Islet precursor cell (in vitro differentiated cells): Measurements from ENCODE around the gene AGAP2.

ENCODE experiments used
- DNase-seq: peaks from one replicate; pipeline ENCODE4 v3.0.0-alpha.2; 2018

Gene AGAP2

DNA sequence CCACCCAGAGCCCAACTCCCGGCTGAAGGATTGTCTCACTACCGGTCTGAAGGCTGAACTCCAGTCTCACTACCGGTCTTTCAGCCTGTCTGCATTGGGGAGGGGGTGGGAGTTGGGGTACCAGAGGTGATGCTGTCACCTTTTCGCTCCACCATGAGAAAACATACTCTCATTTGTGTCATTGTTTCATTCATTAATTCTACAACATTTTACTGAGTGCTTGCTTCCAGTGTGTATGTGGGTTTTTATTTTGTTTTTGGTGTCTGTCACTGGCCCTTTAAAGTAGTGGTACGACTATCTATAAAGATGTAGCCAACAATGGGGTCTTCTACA, 14.1 kb upstream of the AGAP2 start:
- no peak for DNase-seq

DNA sequence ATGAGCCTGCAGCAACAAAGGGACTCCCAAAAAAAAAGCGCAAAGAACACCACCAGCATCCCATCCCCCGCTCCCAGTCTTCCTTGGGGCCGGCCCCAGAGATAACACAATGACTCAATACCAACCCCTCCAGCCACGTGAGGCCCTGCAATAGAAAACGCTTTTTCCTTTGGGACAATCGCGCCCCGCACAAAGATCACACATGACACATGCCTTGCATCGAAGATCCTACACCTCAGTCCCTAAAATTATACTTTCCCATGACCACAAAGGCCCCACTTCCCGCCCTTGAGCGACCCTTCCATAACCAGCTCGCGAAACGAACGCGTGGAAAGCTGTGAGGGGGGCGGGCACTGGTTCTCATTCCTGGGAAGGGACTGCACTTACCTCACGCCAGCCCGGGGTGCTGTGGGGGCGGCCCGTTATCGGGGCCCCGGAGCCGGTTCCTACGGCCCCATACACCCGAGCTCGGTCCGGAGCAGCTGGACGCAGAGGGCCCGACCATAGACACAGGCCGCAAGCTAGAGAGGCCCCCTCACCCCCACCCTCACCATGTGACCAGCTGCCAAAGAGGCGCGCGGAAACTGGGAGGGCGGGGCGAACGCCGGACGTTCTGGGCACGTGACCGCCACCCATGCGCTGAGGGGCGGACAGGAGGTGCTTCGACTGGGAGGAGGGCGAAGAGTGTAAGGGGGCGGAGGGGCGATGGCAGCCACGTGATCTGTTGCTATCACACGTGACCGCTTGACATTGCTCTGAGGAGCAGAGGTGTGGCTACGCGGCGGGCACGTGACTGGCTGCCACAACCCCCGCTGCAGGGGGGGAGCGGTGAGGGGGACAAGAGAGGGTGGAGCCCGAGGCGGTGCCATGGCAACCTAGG, 13.5 kb upstream of the AGAP2 start, which contains the start of gene CDK4:
Gene CDK4, minus strand, starts transcription at position 523 of the 880 bp plus-strand sequence. CDS start 593 bp downstream, outside the sequence.
- peak; percentile 100 for DNase-seq

DNA sequence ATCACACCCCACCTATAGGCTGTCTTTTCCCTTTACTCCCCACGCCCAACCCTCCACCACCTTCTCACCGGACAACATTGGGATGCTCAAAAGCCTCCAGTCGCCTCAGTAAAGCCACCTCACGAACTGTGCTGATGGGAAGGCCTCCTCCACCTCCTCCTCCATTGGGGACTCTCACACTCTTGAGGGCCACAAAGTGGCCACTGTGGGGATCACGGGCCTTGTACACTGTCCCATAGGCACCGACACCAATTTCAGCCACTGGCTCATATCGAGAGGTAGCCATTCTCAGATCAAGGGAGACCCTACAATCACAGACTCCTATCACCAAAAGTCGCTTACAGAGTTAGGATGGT, 12.9 kb upstream of the AGAP2 start:
- no peak for DNase-seq

DNA sequence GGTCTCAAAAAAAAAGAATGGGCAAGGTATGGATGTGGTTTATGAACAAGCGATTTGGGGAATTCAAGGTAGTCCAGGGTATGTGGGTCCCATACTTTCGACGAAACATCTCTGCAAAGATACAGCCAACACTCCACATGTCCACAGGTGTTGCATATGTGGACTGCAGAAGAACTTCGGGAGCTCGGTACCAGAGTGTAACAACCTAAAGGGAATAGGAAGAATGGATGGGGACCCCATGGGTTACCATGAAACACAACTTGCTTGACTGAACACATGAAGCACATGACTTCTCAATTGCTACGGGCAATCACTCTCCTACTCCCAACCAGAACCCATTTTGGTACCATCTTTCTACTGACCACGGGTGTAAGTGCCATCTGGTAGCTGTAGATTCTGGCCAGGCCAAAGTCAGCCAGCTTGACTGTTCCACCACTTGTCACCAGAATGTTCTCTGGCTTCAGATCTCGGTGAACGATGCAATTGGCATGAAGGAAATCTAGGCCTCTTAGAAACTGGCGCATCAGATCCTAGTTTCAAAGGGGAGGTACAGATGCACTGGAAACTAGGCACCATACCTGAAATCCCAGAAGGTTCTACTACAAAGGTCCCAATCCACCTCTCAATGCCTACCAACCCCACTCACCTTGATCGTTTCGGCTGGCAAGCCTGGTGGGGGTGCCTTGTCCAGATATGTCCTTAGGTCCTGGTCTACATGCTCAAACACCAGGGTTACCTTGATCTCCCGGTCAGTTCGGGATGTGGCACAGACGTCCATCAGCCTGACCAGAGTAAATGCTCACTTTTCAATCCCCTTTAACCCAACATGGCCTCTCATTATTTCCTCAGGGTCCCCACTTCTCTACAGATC, 12.3 kb upstream of the AGAP2 start:
- peak; percentile 43 for DNase-seq

DNA sequence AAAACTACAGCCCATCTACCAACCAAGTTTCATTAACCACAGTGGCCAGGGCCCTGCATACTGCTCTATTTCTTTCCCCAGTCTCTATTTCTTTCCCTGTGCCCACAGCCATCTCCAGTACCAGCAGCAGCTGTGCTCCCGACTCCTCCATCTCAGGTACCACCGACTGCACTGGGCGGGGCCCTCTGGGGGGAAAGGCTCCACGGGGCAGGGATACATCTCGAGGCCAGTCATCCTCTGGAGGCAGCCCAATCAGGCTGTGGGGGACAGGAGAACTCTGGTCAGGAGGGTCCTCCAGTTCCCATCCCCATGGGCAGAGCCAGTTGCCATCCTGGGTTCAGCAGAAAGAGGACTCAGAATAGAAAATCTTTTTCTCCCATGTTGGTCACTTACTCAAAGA, 10.5 kb upstream of the AGAP2 start:
- no peak for DNase-seq

DNA sequence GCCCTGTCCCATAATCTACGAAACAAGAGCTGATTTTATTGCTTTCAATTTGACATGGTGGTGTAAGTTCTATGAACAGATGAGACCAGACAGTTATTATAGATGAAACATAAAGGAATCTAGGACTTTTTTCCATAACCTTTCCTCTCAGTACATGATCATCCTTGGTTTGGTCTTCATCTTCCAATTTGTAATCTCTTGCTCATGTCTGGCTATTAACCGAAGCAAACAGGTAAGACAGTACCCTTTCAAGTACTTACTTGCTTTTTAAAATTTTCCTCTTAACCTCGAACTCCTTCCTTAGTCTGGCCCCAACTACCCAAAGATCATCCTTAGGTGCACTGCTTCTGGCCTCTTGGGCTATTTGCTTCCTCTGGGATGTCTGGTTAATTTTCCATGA, 7.5 kb upstream of the AGAP2 start:
- no peak for DNase-seq

DNA sequence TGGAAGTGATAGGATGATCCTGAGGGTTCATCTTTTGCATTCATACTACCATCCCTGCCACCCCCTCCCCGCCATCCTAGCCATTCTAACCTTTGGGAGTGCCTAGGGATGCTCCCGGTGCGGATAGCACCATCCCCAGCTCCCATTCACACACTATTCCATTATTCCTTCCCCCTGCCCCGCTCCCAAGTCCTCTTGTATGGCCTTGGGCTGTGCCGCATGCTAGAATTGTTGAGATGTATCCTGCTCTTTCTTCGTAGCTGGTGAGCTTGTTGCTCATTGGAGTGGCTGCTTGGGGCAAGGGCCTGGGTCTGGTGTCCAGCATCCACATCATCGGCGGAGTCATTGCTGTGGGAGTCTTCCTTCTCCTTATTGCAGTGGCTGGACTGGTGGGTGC, 6.9 kb upstream of the AGAP2 start:
- no peak for DNase-seq

DNA sequence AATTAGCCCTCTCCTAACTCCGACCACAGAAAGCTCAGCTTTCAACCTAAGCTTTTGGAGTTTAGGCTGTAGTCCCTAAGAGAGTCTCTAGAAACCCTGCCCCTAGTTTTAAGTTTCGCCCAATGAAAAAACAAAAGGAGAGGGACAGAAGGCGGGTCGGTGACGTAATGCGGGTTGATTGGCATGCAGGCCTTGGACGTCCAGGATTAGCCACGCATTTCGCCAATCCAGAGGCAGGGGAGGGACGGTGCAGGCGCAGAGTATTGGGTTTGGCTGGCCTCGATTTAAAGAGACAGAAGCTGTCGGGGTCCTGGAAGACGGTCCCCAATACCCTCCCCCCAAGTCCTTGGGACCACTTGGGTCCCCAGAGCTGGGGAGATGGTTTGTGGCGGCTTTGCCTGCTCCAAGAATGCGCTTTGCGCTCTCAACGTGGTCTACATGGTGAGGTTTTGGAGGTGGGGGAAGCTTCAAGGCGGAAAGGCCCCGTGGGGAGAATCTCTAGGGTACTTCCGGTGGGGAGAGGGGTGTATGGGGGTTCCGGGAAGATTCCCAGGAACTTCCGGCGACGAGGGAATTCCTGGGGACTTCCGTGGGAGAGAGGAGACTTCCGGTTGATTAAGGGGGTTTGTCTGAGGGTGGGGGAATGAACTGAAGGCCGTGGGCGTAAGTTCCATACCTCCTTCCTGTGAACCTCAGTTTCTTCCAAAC, 6.4 kb upstream of the AGAP2 start, which contains the start of gene TSPAN31:
Gene TSPAN31, plus strand, starts transcription at position 263 of the 708 bp plus-strand sequence. Its CDS starts 116 bp downstream, at position 379.
- peak; percentile 97 for DNase-seq

DNA sequence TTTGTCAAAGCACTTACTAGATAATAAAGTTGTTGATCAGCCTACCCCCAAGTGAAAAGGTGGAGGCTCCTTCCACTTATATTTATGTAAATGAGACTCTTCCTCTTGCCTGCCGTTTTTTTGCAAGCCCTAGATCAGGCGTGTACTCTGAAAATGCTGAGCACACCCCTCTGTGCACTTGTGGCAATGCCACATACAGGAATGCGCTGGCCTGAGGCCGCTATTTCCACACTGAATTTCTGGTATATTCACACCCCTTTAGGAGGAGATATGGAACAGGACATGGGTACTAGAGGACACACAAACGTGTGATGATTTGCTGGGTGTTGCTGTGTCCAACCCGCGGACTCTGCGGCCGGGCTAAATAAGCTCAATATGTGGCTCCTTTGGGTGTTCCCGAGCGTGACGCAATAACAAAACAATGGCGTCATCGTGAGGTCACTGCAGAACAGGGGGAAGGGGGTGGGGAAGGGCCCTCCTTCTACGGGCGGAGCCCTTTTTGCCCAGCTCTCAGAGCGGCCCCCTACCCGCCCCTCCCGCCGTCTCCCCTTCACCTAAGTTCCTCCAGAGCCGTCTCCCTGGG, 5.7 kb upstream of the AGAP2 start:
- no peak for DNase-seq

DNA sequence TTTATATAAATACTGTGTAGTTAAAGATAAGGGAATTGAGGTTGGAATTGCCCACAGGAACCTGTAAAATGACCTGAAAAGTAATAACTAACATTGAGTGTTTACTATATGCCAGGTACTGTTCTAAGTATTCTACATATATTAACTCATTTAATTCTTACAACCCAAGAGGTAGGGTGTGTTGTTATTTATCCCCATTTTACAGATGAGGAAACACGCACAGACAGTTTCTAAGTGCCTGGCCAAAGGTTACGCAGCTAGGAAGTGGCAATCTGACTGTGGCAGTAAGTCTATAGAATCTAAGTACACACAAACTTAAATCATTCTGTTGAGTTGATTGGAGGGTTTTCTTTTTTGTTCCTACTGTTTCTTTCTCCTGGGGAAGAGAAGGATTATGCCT, 5.2 kb upstream of the AGAP2 start:
- DNase-seq, result no peak

DNA sequence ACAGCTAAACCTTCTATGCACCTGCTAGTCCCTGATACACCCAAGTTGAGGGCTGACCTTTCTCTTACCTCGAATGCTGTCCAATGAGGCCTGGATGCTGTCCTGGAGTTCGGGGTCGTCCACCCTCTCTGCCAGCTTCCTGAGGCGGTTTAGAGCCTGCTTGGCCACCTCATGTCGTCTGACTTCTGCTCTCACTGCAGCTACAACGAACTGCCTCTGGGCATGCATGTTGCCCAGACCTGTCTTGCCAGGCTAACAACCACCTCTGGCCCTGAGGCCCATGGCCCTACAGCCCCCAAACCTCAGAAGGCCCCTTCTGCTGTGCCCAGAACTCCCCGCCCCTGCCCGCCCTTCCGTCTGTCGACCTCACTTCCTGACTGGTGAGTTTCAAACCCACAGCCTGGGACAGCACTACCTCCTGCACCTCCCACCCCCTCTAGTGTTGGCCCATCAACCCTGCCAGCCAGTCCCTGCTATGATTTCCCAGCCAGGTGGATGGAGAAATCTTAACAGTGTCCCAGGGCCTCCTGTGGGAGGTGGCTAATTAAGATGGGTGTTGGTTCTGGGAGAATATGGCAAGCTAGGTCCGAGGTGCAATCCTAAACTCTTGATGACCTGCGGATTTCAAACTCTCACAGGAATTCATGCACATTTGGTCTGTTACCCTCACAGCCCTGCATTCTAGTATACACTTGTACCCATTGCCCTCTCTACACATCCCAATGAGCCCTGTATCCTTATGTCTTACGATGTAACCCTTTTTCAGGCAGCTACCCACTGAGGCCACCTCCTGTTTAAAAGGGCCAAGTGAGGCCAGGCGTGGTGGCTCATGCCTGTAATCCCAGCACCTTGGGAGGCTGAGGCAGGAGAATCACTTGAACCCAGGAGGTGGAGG, 3.5 kb upstream of the AGAP2 start:
- DNase-seq, result peak; percentile 79

DNA sequence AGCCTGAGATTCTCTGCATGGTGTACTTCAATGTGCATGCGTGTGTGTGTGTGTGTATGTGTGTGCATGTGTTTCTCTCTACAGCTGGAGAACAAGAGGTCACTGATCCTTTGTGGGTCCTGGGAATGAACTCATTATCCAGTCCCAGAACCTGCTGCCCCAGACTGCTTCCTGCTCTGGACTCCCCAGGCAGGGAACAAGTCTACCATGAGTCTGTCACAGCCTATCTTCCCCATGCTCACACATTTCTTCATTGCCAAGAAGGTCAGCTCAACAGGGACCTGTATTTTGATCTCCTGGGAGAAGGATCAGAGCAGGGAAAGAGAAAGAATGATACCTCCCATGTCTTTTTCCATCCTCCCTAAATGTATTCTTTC, 2.9 kb upstream of the AGAP2 start:
- no peak for DNase-seq

DNA sequence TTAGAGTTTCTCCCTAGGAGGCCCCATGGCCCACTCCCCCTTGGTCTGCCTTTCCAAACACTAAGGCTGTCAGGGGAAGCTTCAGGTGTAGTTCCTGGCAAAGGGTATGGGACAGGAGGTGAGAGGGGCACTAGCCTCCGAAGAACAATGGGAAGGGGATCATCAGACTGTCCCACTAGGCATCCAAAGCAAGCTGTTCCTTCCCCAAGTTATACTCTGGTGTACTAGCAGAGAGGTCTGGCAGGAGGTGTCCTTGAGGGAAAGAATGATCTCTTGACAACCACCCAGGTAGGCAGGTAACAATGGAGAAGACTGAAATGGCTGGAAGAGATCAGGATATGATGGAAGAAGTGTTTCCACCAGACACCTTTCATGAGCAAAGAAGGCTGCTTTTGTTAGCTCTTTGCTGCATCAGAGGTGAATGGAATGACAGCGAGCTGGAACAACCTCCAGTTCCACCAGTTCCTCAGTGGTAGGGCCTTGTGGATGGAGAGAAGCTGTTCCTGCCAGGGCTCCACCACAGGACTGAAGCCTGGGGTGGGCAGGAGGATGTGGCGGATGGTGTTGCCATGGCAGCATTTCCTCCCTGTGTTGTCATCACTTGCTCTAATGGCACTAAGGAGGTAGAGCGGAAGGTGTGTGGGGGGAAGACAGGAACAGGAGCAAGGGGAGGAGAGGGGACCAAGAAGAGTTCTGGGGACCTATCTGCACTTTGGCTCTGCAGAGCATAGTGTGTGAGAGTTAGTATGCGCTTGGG, 2.3 kb upstream of the AGAP2 start:
- DNase-seq, result no peak

DNA sequence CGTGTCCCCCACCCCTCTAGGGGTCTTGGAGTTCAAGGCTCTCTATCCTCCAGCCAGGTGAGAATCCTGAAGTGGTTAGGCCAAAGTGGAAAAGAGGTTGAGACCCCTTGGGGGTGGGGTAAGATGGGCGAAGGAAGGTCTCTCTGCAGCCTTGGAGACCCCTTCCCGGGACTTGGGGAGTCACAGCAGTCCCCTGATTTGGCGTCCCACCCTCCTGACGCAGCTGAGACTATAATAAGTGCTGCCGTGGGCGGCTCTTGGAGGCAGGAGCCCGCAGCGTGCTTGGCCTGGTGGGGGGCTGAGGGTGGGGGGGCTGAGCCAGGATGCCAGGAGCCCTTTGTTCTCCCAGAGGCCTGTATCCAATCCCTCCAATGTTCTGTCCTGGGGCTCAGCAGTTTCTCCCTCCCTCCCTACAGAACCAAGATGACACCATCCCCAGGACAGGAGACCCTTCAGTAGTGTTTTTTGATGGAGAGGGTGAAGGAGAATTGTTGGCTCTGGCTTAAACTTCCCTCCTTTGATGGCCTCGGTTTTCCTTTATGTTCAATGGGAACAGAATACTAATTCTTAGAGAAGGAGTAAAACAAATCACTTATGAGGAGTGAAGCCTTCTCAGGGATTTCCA, 1.5 kb upstream of the AGAP2 start:
- no peak for DNase-seq

DNA sequence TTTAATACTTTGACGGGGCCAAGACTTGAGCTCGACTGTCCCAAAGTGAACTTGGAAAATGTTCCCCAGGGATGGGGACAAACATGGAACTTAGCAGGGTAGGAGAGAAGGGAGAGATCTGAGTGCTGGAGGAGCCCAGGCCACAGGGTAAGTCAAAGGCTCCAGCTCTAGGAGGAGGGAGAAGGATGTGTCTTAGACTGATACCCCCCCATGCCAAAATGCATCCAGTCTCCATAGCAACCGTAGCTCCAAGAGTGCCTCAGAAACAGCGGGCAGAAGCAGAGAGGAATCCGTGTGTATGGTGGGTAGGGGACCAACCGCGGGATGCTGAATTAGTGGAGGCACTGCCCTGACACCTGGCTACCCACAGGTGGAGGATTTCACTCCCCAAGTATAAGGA, 845 bp upstream of the AGAP2 start:
- DNase-seq, result no peak

DNA sequence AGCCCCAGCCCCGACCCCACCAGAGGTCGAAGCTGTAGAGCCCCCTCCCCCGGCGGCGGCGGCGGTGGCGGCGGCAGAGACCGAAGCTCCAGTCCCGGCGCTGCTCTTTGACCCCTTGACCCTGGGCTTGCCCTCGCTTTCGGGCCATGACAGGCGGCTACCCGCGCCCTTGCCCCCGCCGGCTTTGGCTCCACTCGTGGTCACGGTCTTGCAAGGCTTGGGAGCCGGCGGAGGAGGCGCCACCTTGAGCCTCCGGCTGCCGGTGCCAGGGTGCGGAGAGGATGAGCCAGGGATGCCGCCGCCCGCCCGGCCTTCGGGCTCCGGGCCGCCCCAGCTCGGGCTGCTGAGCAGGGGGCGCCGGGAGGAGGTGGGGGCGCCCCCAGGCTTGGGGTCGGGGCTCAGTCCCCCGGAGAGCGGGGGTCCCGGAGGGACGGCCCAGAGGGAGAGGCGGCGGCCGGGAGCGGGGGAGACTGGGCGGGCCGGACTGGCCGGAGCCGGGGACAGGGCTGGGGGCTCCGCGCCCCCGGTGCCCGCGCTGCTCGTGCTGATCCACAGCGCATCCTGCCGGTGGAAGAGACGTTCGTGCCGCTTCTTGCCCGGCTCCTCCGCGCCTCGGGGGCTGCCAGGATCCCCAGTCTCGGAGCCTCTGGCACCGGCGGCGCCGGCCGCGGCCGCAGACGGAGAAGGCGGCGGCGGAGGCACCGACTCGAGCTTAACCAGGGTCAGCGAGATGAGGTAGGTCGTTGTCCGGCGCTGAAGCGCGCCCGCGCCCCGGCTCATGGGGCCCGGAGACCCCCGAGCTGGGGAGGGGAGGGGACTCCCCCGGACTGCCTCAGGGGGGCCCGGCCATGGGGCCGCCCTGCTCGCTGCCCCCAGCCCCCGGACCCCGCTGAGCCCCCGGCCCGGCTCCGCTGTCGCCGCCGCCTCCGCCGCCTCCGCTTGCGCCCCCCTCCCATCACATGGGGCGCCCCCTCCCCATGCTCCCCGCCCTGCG, 778 bp downstream of the AGAP2 start:
- peak; percentile 73 for DNase-seq

DNA sequence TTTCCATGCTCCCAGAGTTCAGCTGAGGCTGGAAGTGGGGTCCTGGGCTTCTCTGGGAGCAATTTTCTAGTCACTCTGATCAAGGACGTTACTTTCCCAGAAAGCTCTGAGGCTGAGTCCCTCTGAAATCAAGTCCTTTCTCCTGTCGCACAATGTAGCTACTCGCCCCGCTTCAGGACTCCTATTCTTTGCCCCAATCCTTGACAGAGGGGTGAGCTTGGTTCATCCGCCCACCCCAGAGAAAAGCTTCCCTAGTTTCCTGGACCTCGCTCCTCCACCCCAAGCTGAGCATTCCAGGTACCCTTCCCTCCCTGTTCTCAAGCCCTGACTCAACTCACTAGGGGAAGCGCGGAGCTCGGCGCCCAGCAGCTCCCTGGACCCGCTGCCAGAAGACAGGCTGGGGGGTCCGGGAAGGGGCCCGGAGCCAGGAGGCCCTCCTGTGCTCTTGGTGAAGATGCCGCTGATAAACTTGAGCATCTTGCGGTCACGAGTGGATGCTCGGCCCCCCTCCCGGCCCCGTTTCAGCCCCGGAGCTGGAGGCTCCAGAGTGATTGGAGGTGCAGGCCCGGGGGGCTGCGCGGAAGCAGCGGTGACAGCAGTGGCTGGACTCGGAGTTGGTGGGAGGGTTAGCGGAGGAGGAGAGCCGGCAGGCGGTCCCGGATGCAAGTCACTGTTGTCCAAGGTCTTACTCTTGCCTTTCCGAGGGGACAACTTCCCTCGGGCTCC, 1.6 kb downstream of the AGAP2 start:
- DNase-seq, result no peak

DNA sequence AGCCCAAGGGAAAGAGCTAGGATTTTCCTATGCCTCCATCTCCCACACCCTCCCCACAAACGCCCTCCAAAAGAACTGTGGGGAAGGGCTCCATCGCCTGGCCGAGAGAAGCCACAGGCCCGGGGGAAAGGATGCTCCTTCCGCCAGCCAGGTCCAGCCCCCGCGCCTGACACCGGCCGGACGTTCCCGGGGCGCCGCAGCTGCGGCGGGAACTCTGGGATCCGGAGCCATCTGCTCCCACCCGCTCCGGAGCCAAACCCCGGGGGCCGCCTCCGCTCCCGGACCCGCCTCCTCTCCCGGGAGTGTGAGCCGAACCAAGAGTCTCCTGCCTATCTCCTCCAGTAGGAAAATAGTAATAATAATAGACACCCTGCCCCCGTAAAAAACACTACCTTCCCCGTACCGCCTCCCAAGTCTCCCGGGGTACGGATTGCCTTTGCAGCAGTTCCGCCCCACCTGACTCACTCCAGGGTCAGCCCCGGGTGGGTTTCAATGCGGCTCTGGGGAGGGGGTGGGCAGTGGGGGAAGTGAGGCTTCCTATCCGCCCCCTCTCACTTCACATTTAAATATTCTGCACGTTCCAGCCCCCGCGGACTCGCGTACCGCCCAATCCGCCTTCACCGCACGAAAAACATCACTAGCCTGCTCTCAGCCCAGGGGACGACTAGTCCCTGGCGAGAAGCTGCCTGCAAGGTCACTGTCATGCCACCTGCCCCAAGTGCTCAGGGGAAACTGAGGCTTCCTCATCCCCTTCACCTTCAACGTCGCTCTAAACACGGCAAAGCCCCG, 2.4 kb downstream of the AGAP2 start:
- peak; percentile 81 for DNase-seq
